ENCODE results near the gene BMP2K. TPM values are rescaled to one million over a fixed set of nuclear protein-coding genes. Genes with fewer than 3 reads are reported as not detected.

Gene BMP2K
- total and polyA plus RNA-seq, 2 donors from 2014 or later: 6.0 to 43.1 TPM

- FAIRE-seq: no peak
- no peak for DNase-seq
- intact Hi-C loops (cut with DNase I): no loop called here
Measured at GRCh38 chr4:78754872-78755271, 21.3 kb upstream of the BMP2K start.

GRCh38 chr4:78756137-78756536, 20.0 kb upstream of the BMP2K start:
- no peaks in the 10 kb centered on the region for H3K36me3 ChIP-seq (ENCODE audit: control insufficient read depth in 2 of 3, insufficient read depth in 3 of 3, low read length in 3 of 3)
- no peaks in the 10 kb centered on the region for H3K9me3 ChIP-seq (ENCODE audit: control insufficient read depth in 2 of 3, insufficient read depth in 1 of 3, low read length in 3 of 3)
- H3K4me3 ChIP-seq (ENCODE audit: low read length in 3 of 3): no peak overlapping the region
- no peaks in the 10 kb centered on the region for H3K27me3 ChIP-seq (ENCODE audit: control insufficient read depth, insufficient read depth, low read length)
- no peaks in the 10 kb centered on the region for H3K4me1 ChIP-seq (ENCODE audit: control insufficient read depth in 2 of 3, insufficient read depth in 2 of 3, low read depth in 1 of 3, low read length in 3 of 3)
- DNase-seq (no peak), FAIRE-seq (no peak)
- no peak overlapping the region for H3K27ac ChIP-seq (ENCODE audit: low read depth in 2 of 2, low read length in 2 of 2)
- TF ChIP-seq CTCF (IDR thresholded peaks at IDR 0.05; ENCODE audit: borderline replicate concordance, extremely low read depth, insufficient read depth): no peak
- intact Hi-C loops (cut with DNase I): no loop called here
- no peak overlapping the region for H3K9ac ChIP-seq (ENCODE audit: low read length in 3 of 3)

More at GRCh38 chr4:78754872-78755271, 21.3 kb upstream of the BMP2K start:
- Histone ChIP-seq H3K4me3 (ENCODE audit: low read length in 3 of 3) (no peak overlapping the region), H3K4me1 (ENCODE audit: control insufficient read depth in 2 of 3, insufficient read depth in 2 of 3, low read depth in 1 of 3, low read length in 3 of 3) (no peaks in the 10 kb centered on the region), H3K36me3 (ENCODE audit: control insufficient read depth in 2 of 3, insufficient read depth in 3 of 3, low read length in 3 of 3) (no peaks in the 10 kb centered on the region), H3K9me3 (ENCODE audit: control insufficient read depth in 2 of 3, insufficient read depth in 1 of 3, low read length in 3 of 3) (no peaks in the 10 kb centered on the region), H3K27me3 (ENCODE audit: control insufficient read depth, insufficient read depth, low read length) (no peaks in the 10 kb centered on the region), H3K9ac (ENCODE audit: low read length in 3 of 3) (no peak overlapping the region), H3K27ac (ENCODE audit: low read depth in 2 of 2, low read length in 2 of 2) (no peak overlapping the region)
- TF ChIP-seq CTCF (IDR thresholded peaks at IDR 0.05; ENCODE audit: borderline replicate concordance, extremely low read depth, insufficient read depth): no peak

GRCh38 chr4:78756776-78757175, 19.4 kb upstream of the BMP2K start:
- intact Hi-C loops (cut with DNase I): no loop called here
- H3K9me3 ChIP-seq (ENCODE audit: control insufficient read depth in 2 of 3, insufficient read depth in 1 of 3, low read length in 3 of 3): no peaks in the 10 kb centered on the region
- H3K27ac ChIP-seq (ENCODE audit: low read depth in 2 of 2, low read length in 2 of 2): no peak overlapping the region
- DNase-seq (no peak), FAIRE-seq (no peak)
- no peak for TF ChIP-seq CTCF (IDR thresholded peaks at IDR 0.05; ENCODE audit: borderline replicate concordance, extremely low read depth, insufficient read depth)
- H3K9ac ChIP-seq (ENCODE audit: low read length in 3 of 3): no peak overlapping the region
- no peaks in the 10 kb centered on the region for H3K27me3 ChIP-seq (ENCODE audit: control insufficient read depth, insufficient read depth, low read length)
- H3K4me1 ChIP-seq (ENCODE audit: control insufficient read depth in 2 of 3, insufficient read depth in 2 of 3, low read depth in 1 of 3, low read length in 3 of 3): no peaks in the 10 kb centered on the region
- no peak overlapping the region for H3K4me3 ChIP-seq (ENCODE audit: low read length in 3 of 3)
- H3K36me3 ChIP-seq (ENCODE audit: control insufficient read depth in 2 of 3, insufficient read depth in 3 of 3, low read length in 3 of 3): no peaks in the 10 kb centered on the region

GRCh38 chr4:78757574-78757973, 18.6 kb upstream of the BMP2K start:
- DNase-seq (no peak), FAIRE-seq (no peak)
- intact Hi-C loops (cut with DNase I): no loop called here
- Histone ChIP-seq H3K9me3 (ENCODE audit: control insufficient read depth in 2 of 3, insufficient read depth in 1 of 3, low read length in 3 of 3) (no peaks in the 10 kb centered on the region), H3K4me1 (ENCODE audit: control insufficient read depth in 2 of 3, insufficient read depth in 2 of 3, low read depth in 1 of 3, low read length in 3 of 3) (no peaks in the 10 kb centered on the region), H3K27me3 (ENCODE audit: control insufficient read depth, insufficient read depth, low read length) (no peaks in the 10 kb centered on the region), H3K9ac (ENCODE audit: low read length in 3 of 3) (no peak overlapping the region), H3K36me3 (ENCODE audit: control insufficient read depth in 2 of 3, insufficient read depth in 3 of 3, low read length in 3 of 3) (no peaks in the 10 kb centered on the region), H3K27ac (ENCODE audit: low read depth in 2 of 2, low read length in 2 of 2) (no peak overlapping the region), H3K4me3 (ENCODE audit: low read length in 3 of 3) (no peak overlapping the region)
- no peak for TF ChIP-seq CTCF (IDR thresholded peaks at IDR 0.05; ENCODE audit: borderline replicate concordance, extremely low read depth, insufficient read depth)

Measured in kidney (tissue), 14 donors.